ENCODE data around the gene CBX7. TPM values are rescaled to one million over a fixed set of nuclear protein-coding genes. Genes with fewer than 3 reads are reported as not detected.
A peak's percentile ranks its signal among the peaks of the same experiment; 100 is the strongest.

Gene CBX7
- polyA plus RNA-seq, 10 donors = 2.7 to 4.9 (median 3.6) TPM

DNA sequence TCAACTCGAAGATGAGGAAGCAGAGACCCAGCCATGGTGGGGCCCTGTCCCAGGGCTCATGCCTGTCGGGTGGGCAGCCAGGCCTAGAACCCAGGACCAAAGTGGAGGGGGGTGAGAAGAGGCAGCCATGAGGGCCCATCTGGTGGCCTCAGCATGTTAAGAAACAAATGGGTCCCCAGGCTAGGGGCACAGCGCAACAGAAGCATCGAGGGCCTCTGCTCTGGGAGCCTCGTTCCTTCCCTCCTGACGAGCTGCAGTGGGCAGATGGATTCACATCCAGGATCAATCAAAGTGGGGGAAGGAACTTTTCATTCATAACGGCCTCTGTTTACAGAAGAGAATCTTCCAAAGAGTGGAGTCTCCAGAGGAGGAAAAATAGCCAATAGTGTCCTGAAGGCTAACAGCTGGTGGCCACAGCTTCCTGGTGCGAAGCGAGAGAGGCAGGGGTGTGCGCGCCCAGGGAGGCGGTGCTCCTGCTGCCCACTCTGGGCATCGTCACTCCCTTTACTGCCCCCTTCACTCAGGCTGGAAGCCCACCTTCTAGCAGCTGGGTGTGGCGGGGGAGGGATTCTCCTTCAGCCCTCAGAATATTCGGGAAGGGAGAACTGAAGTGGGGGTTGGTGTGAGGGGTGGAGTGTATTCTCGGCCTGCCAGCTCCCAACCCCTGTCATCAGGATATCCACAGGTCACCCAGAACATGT, 4.3 kb downstream of the CBX7 start:
- no peak for DNase-seq

DNA sequence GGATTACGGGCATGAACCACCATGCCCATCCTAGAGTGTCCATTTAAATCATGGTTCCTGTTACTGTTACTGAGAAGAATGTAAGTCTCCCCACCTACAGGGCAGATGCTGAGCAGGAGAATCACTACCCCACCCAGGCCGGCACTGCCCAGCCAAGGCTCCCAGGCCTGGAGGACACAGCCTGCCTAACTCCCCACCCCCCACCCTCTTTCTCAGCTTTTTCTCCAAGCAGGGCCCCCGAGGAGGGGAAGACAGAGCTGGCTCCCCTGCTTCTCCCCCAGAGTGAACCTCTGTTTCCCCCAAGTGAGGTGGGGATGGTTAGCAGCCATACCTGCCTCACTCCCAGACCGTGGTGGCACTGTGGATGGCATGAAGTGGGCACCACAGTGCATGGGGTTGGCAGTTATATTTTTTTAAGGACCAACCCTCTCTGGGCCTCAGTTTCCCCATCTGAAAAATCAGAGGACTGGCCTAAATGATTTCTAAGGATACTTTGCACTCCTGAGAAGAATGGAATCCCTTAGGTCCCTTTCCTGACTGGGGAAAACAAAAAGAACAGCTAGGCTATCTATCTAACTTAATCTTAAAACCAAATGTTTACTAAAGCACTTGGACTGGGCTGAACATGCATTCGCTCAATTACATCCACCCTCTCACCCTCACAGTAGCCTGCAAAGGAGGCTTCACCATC, 5.0 kb downstream of the CBX7 start:
- no peak for DNase-seq

DNA sequence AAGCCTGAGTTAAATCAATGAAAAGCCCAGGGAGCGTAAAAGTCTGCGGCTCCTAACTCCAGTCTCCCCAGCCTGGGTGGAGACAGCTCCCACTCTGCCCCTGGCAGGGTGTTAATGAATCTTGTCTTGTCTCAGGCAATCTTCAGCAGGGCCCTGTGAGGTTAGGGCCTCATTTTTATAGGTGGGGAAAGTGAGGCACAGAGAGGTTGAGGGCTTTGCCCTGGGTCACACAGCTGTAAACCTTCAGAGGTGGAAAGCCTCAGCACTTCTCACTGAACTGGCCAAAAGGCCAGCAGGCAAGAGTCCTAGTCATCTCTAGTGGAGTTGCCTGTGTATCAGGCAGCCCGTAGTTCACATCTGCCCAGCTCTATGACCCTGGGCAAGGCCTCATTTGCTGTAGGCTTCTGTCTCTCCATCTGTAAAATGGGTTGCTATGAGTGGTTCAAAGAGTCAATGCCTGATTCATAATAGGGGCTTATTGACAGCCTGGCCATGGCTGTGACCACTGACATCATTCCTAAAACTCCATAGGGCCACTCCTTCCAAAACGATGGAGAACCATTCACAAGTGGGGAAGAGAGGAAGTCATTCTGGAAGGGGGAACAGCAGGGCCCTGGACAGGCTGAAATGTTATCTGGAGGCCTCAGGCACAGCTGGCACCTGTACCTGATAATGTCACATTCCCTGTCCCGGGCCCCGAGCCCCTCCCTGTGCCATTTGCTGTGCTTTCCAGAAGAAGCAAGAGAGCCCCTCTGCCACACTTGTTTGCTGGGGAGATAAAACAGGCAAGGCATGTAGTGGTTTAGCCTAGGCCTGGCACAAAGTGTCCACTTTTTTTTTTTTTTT, 6.0 kb downstream of the CBX7 start:
- no peak for DNase-seq

DNA sequence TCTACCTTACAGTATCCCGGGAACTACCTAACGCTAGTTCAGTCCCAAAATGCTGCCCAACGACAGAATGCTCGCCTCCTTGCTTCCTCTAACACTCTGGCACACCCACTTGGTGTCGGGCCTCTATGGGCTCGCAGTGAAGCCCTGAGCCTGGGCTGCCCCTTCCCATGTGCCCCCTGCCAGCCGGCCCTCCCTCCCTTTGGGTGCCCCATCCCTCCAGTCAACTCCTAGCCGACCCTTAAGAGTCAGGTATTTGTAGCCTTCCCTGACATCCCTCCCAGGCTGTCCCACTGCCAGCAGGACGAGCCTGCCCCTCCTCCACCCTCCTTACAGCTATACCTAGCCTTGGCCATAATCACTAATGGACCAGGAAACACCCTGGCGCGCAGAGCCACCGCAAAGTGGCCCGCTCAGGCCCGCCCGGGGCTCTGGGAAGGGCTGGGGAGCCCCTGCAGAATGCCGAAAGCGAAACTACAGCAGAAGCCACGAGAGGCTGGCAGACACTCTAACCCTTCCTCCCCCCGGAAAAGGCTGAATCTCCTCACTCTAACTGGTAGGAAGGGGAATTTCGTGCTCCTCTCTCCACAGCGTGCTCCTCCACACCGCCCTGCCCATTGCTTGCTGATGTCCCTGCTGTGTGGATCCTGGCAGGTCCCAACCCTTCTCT, 8.2 kb downstream of the CBX7 start:
- peak in 1 of 3 donors; percentile 65 for DNase-seq

DNA sequence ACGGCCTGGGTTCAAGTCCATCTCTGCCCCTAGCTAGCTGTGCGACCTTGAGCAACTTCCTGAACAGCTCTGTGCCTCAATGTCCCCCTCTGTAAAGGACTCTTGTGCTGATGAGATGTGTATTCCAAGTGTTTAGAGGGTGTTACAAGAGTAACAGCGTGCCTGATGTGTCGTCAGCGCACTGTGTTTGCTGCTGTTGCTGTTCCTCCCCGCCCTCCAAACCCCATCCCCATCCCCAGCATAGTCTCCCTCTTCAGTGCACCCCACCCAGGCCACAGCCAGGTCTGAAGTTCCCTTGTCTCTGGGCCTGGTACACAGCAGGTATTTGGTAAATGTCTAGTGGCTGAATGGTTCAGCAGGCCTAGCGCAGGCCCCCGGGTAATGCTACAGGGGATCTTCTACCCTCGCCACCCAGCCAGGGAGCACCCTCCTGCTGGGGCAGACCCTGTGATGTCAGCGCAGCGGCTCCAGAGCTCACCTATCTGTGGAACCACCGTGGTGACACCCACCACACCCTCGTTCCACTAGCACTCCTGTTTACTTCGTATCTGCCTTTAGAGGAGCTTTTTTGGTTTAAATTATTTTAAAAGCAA, 10.3 kb downstream of the CBX7 start:
- DNase-seq = no peak

DNA sequence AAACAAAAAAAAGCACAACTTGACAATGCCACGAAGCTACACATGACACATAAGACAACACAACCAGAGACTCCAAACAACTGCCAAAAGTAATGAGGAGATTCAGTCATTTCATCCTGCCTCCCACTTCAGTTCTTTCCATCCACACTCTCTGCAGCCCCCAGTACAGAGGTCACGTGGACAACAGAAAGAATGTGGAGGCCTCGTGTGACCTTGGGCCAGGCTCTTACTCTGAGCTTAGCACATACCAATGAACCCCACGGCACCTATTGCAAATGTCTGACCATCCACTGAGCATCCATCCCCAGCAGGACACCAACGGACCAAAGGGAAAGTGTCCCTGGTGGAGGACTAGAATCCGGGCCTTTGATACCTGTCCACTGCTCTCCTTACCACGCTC, 12.5 kb downstream of the CBX7 start:
- no peak for DNase-seq

DNA sequence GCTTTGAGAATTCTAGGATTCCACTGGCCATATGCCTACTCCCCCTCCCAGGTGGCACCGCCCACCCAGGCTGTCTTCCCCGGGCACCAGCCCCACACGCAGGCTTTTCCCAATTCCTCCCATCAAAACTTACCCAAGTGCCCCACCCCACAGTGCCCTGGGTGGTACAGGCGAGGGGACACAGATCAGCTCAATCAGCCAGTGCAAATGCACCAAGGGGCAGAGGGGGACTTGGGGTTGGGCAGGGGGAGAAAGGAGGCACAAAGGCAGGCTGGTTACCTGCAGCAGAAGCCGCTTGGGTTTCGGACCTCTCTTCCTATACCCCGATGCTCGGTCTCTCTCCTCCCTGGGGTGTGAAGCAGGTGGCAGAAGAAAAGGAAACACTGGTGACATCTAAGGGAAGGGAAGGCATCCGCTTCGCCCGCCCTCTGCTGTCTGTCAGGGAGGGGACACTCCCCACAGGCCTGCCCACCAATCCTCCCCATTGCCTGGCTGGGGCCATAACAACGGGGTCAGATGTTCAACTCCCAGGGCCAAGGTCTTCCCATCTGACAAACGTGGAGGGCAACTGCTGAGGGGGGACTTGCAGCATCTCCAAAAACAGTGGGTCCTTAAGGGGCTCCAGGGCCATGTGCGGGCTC, 14.0 kb downstream of the CBX7 start:
- DNase-seq = no peak

DNA sequence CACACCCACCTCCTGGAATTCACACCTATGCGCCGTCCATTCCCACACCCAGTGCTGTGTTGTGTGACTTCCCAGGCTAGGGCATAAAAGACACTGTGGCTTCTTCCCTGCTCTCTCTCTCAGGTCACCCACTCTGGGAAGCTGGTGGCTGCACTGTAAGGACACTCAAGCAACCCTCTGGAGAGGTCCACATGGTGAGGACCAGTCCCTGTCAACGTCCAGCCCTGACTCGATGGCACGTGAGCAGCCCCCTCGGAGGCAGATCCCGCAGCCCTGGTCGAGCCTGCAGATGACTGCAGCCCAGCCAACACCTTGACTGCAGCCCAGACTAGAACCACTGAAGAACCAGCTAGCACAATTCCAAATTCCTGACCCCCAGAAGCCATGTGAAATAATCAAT, 16.2 kb downstream of the CBX7 start:
- no peak for DNase-seq

DNA sequence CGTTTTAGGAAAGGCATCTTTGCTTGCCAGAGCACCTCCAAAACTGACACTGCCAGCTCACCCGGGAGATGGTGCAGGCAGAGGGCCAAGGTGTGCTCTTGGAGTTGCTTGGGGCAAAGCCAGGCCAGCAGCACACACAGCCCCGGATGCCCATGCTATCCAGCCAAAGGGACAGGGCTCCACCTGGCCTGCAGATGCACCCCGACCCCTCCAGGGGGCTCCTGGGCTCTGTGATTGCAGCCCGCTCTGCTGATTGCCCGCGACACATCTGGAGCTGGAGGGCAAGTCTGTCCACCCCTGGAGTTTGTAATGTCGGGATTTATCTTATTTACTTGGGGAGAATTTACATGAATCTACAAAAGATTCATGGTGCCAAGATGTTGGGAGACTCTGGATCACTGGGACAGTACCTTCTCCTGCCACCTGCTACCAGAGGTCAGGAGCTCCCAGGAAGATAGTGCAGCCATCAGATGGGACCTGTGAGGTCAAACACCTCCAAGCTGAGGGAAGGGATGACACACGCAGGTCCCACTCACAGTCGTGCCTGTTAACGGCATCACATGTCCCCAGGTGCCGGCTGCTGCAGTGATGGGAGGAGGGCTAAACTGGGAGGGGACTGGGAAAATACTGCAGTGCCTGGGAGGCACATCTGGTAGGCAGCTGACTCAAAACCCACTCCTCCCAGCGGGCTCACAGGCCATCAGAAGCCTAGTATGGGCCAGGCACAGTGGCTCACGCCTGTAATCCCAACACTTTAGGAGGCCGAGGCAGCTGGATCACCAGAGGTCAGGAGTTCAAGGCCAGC, 17.2 kb downstream of the CBX7 start:
- DNase-seq = peak in 1 of 3 donors; percentile 51

DNA sequence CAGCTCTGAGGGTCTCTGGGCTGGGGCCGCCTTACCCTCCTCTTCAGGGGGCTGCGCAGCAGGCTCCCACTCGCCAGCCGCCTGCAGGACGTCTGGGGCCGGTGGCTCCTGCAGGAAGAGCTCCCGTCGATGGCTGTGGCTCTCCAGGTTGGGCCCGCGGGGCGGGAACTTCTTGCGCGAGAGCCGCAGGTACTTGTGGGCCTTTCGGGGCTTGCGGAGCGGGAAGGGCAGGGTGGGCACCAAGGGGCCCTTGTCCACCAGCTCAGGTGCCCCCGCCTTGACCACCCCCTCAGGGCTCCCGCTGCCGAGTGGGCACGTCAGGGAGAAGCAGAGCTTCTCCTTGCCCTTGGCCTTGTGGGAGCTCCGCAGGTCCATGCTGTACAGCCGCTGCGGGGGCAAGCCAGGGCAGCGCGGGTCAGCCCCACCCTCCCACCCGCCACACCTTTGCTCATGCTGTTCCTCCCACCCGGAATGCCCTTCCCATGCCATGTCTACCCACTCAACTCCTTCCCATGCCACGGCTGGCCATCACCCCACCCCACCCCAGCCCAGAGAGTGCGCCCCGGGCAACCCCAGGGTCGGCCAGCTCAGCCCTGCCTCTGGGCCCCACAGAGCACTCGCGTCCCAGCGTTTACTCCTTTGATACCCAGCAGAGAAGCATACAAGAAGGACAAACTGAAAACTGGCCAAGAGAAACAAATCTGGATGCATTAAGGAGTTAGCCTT, 18.0 kb downstream of the CBX7 start:
- DNase-seq = no peak

DNA sequence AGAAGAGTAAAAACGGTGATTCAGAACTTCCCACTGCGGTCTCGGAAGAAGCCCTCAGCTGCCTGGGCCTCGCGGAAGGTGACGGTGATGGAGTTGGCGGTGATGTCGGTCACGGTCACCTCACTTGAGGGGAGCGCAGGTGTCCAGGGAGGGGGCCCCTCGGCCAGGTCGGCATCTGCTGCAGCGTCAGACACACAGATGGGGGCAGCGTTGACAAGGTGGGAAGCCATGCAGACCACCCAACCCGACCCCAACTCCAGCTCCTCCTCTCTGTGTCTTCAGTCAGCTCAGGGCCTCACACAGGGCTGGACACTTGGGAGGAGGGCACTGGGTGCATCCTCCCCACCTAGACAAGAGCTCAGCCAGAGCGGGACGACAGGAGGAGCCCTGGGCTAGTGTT, 18.6 kb downstream of the CBX7 start:
- no peak for DNase-seq

DNA sequence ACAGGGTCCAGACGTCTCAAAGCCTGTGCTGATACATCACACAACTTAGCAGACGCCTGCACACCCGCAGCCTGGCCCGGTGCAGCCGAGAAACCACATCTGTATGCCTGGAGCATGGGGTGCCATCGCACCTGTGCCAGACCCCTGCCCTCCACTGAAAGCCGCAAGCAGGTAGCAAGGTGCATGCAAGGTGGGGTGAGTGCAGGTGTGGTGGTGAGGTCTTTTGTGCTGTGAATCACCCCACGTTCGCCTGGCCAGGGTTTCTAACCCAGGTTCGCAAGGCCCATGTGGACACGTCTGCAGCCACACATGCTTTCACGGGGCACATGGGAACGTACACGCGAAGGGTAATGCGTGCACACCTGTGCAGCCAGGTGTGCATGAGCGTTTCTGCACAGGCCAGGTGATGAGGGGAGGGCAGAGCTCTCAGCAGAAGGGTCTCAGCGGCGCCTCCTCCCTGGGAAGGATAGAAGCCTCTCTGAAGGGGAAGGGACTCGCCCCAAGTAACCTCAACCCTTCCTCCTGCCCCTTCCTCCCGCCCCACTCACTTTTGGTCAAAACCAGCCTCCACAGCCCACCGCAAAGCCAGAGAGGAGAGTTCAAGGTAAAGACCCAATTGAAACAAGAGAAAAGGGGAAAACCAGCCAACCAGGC, 19.5 kb downstream of the CBX7 start:
- no peak for DNase-seq

DNA sequence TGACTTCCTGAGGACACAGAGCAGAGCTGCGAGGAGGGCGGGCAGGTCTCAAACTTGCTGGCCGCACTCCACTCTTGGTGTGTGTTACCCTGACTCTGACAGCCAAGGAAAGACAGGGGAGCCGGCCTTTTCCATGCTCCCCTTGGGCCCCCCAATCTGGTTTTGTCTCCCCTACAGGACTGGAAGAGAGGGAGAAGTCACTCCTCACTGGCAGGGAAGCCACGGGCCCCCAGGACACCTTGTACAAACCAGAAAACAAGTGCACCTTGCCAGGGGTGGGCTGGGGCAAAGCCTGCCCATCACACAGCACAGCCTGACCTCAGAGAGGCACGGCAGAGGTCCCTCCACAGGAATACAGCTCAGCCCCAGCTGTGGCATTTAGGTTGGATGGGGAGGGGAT, 20.2 kb downstream of the CBX7 start:
- no peak for DNase-seq

DNA sequence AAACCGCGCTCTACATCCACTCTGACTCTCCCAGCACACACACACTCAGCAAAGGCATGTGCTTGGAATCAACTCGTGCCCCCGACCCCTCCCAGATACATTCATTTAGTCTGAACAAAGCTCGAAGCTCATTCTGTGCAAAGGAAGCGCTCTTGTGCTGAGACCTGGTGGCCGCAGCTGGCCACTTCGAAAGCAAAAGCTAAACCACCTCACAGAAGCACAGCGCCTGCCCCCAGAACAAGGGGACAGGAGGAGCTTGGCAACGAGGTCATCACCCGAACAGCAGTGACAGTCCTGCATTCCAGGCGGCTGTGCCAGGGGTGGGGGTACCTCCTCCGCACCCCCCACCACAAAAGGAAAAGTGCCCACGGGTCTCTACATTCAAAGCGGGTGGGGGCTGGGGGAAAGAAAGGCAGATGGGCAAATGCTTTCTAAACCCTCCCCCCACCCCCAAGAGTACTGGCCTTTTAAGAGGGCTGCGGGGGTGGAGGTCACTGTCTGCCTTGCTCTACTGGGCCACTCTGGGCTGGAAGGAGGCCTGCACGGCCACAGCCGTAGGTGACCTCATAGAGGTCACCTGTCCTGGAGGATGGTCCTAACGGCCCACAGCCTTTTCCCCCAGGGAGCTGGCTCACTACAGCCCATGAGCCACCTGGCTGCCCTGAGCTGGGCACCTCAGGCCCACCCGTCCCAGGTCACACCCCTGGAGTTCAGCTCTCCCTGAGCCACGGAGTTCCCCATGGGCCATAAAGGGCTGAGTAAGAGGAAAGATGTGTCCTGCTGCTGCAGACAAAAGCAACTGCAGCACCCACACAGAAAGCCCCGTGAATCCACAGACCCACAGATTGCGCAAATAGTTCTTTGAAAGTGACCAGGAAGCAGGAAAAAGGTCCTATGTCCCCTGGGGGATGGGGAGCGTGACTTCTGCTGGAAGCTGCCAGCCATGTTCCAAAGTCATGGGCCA, 21.3 kb downstream of the CBX7 start:
- DNase-seq = no peak

DNA sequence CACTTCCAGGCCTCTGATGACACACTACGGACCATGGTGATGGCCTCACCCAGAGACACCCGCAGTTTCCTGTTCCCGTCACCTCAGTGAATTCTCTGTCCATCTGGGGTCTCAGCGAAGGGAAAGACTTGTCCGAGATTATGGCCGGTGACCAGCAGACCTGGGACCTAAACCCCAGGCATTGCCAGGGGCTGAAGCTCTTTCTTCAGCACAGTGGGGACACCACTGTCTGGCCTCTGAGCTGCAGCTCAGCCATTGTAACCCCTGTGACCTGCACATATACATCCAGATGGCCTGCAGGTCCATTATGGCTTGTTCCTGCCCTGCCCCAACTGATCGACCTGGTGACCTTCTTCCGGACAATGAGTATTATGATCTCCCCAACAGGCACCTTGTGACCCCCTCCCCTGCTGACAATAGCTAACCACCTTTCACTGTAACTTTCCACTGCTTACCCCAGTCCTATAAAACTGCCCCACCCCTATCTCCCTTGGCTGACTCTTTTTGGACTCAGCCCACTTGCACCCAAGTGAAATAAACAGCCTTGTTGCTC, 22.3 kb downstream of the CBX7 start:
- DNase-seq = no peak

DNA sequence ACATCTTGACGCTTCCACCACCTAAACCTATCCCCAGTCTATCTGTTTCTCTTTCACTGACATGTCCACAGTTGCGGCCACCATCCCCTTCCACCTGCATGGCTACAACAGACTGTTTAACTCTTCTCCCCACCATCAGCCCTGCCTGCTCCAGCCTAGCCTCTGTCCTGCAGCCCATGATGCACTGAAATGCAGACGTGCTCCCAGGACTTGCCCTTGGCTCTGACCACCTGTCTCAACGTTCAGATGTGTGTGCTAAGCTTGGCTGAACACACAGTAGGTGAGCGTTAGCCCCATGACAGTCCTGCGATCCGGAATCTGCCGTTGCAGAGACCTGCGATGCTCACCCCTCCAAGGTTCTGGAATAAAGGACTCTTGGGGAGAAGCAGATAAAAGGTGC, 22.7 kb downstream of the CBX7 start:
- DNase-seq = no peak

DNA sequence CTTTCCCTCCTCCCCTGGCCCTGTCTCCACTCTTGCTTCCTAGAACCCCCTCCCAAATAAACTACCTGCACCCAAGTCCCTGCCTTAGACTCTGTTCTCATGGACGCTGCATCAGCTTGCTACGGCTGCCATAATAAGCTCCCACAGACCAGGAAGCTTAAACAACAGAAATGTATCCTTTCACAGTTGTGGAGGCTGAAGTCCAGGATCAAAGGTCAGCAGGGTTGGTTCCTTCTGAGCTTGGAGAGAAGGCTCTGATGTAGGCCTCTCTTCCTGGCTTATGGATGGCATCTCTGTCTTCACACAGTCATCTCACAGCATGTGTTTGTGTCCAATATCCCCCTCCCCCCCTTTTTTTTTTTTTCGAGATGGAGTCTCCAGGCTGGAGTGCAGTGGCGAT, 23.4 kb downstream of the CBX7 start:
- DNase-seq = no peak

DNA sequence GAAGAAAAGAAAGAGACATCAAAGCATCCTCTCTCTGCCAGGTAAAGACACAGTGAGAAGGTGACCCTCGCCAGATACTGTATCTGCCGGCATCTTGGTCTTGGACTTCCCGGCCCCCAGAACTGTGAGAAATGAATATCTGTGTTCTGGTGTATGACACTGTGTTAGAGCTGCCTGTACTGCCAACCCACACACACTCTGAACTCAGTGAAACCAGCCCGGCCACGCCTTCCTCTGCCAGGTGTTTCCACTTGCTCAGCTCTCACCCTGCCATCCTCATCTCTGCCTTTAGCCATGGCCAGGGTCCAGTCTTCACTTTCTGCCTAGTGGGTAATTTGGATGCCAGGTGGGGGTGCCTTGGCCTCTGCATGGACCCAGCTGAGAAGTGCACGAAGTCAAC, 24.0 kb downstream of the CBX7 start:
- DNase-seq = no peak
